GM19324 (cell line): Measurements from ENCODE around the gene PIEZO2.
"Not testable (repeated sequence)": the region's sequence is repeated elsewhere in the genome, so short reads cannot be mapped to it uniquely, and the experiment has no call there.

Experiments
- ATAC-seq: cut with Tn5 transposase; IDR thresholded peaks from one replicate; pipeline ENCODE4 v1.9.1; 2021; ENCODE audit warnings: mild to moderate bottlenecking, moderate library complexity; ENCODE audit not compliant: unreplicated experiment, low FRiP score

Gene PIEZO2

DNA sequence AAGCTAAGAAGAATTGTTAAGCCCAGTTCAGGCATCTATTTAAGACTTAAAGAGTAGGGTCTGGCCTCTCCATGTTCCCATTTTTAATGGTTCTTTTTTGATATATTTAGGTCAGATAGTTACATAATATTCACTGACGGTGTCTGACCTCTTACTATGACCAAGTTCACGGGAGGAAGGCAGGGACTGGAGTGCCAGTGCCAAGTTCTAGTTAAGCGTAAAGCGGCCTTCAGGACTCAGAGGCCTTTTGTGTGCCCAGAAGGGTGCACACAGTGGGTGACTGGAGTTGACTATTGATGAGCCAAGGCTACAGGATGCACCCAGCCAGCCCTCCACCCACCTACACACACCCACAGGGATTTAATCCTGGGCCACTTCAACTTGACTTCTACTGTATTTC, 290.9 kb downstream of the PIEZO2 start:
- no peak for ATAC-seq

DNA sequence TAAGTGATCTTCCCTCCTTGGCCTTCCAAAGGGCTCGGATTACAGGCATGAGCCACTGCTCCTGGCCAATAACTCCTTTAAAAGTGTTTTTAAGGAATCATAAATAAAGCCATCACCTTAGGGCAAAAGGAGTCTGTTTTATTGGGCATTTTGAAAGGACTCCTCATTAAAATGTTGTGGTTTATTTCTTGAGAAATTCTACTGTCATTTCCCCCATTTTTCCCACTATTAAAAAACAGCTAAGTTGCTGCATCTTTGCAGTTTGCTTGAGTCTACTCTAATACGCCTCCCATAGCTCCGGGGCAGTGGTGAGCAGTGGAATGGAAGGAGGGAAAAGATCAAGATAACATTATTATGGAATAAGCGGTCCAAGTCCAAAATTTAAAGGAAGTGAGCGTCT, 293.2 kb downstream of the PIEZO2 start:
- ATAC-seq, result no peak

DNA sequence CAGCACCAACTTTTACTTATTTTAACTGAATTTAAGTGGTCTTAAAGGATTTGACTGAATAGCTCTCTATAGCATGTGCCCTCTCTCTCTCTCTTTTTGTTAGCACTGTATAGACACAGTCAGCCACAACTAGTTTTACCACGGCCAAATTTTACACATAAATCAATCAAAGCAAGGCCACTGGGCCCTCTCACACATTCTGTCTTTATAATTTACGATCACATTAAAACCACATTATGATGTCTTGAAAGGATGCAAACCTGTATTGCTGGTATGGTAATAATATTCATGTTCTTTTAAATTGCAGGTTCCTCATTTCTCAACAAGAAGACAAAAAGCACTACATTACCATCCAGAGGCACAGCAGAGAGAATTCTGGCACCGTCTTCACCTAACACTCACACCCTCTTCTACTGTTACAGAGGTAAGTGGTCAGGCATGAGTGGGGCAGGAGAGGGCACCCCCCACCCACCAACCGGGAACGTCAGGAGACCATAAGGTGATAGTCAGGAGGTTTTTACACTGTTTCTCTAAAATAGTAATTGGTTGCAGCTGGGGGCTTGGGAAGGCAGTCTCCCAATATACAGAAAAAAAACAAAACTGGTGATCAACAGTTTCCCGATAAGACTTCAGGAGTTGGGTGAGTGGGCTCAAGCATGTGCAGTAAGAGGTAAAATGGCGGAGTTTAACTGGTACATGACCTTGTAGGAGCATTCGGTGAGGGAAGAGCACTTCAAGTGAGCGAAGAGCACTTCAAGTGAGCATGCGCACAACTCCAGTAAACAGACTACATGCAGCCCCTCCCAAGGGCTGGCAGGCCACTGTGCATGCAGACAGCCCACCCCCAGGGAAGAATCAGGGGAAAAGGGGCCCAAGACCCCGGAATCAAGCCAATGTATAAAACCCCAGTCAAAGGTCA, 296.7 kb downstream of the PIEZO2 start:
- ATAC-seq, result no peak

DNA sequence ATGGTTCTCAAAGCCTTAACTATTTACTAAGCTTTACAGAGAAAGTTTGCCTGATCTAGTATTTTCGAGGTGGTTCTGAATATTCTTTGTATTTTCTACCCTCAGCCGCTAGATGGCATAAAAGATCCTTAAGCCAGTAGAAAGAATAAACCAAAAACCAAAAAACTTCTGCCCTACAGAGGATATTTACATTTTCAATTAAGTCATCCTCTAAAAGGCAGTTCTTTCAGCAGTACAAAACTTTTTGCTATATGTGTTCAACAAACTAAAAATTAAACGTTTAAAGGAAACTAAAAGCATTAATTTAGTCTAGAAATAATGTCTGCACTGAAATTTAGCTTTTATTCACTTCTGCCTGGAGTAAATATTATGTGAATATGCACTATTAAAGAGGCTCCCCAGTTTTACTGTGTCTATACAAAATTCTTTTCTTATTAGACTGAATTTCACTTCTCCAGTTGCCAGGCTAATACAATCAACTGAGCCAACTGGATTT, 297.5 kb downstream of the PIEZO2 start:
- ATAC-seq, result no peak

DNA sequence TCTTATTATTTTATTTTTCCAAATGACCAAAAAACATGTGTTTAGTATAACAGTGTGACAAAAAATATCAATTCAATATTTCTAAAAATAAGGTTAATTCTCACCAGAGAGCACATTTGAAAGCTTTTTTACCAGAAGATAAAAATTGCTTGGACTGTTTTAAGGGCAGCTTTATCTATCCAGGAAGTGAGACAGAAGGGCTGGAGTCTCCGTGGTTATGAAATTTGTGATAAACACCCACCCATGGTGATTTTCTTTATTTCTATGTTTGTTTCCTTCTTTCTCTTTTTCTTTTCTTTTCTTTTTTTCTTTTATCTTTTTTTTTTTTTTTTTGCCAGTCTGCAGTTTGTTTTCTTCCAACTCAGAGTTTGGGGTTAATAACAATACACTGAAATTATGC, 298.5 kb downstream of the PIEZO2 start:
- ATAC-seq, result no peak

DNA sequence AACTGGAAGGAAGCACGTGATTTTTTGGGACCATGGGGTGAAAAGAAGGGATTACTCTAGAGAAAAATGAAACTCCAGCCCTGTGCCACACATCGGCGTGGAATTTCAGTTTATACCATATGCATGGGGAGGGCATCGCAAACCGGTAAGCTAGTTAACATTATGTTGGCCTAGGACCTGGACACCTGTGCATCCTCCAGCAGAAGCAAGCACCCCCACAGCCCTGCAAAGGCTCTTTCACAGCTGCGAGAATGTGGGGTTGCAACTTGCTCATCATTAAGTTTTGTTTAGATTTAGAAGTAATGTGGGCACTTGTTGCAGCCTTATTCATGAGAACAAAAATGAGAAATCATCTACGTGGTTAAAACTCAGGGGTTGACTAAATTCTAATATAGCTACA, 299.2 kb downstream of the PIEZO2 start:
- no peak for ATAC-seq

DNA sequence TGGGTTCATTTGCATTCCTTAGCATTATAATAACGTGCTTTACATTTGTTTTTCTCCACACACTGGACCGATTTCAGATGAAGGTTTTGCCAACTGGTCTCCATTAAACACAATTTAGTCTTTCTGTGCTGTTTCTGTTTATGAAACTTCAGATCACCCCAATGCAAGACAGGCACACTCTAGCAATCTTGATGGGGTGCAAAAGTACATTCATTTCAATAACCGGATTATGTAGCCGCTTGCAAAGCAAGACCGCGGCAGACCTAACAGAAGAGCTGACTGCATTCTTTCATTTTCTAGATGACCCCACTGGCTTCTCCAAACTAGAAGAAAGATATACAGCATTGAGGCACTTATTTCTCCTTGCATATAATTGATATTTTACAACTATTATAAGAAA, 301.5 kb downstream of the PIEZO2 start:
- ATAC-seq, result no peak

DNA sequence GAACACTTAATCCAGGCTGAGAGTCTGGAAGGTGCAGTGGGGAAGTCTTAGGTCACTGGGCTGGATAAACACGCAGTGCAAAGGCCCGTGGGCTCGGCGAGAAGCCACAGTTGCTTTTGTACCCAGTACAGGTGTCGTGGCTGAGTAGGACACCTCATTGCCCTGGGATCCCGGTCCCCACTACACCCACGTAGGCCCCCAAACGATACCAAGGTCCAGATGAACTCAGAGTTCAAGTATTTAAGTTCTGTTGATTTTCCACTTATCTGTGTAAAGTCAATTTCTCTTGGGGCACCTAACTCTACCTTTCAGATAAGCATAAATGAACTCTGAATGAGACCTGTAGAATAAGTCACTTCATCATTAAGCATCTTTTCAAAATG, 302.0 kb downstream of the PIEZO2 start:
- ATAC-seq, result no peak

DNA sequence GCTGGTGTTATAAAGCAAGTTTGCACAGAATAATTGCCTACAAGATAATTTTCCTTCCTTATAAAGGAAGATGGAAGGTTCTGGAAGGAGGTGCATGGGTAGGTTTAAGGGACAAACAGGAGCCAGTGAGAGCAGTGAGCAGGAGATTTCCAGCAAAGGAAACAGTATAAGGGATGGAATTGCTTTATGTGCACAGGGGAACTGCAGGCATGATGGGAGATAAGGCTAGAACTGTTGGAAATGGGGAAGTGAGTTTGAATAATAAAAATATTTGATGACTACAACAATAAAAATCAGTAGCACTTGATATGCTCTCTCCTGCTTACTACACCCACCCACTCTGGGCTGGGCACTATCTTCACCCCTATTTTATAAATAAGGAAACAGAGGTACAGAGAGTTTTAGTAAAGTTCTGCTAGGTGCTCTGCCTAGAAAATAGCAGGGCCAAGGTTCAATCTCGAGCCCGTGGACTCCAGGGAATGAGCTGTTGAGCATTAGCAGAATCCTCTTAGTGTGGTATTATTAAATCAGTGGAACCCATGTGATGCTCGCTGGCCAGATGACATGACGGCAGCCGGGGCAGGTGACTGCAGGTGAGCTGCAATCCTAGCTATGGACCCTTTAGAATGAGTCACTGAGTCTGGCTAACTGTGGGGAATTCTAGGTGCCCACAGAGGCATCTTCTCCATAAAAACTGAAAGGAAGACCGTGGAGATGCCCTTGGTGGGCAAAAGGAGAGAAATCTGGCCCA, 302.5 kb downstream of the PIEZO2 start:
- no peak for ATAC-seq

DNA sequence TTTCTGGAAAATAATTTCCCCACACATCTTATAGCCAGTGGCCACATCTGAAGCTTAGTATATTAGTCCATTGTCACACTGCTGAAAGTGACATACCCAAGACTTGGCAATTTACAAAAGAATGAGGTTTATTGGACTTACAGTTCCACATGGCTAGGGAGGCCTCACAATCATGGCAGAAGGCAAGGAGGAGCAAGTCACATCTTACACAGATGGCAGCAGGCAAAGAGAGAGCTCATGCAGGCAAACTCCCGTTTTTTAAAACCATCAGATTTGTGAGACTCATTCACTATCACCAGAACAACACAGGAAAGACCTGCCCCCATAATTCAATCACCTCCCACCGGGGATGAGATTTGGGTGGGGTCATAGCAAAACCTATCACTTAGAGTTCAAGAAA, 303.3 kb downstream of the PIEZO2 start:
- not testable (repeated sequence) for ATAC-seq

DNA sequence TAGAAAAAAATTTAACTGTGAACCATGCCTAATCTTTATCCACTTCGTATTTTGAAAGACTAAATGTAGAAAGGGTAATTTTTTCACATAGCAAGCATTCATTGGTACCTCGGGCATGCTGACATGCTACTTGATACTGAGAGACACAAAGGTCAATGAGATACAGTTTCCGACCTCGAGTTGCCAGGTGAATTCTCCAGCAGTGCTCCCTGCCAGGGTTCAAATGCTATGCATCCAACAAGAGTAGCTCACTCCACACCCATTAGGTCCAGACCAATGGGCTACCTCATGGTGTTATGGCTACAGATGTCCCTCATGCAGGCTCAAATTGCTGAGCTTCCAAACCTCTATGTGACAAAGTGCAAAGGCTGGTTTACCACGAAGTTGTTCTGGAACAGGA, 305.8 kb downstream of the PIEZO2 start:
- ATAC-seq, result no peak

DNA sequence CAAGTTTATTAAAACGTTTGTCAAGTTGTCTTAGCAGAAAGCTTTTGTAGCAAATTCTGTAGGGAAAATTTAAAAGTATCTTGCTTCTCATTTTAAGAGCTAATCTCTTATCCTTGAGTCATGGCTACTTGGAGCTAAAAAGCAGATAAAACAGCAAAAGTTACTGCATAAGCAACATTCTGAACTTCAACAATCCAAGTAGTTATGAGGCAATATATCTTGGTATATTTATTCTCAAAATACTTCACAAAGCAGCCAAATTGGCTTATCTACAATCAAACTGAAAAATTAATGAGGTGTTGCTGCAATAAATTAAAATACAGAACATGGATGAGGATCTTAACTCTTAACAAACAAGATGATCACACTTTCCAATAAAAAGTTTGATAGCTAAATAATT, 306.5 kb downstream of the PIEZO2 start:
- ATAC-seq, result no peak

DNA sequence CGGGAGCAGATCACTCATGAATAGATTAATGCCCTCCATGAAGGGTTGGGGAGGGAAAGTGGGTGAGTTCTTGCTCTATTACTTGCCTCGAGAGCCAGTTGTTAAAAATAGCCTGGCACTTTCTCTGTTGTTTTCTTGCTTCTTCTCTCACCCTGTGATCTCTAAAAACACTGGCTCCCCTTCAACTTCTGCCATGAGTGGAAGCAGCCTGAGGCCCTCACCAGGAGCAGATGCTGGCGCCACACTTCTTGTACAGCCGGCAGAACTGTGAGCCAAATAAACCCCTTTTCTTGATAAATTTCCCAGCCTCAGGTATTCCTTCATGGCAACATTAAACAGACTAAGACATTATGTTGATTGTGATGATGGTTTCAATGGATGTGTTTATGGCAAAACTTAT, 307.0 kb downstream of the PIEZO2 start:
- no peak for ATAC-seq

DNA sequence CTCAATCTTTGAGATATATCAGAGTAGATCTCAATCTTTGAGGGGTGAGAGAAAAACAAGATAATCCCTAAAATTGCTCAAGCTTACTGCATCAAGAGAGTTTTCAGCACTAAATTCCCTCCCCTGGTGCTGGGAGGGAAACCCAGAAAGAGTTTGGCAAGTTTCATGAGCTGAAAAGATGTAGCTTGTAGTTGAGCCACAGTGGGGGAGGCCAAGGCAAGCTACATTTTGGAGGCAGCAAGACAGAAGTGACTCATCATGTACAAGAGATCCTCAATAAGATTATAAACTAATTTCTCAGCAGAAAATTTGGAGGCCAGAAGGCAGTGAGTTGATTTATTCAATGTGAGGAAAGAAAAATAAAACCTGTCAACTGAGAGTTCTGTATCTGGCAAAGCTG, 308.2 kb downstream of the PIEZO2 start:
- no peak for ATAC-seq

DNA sequence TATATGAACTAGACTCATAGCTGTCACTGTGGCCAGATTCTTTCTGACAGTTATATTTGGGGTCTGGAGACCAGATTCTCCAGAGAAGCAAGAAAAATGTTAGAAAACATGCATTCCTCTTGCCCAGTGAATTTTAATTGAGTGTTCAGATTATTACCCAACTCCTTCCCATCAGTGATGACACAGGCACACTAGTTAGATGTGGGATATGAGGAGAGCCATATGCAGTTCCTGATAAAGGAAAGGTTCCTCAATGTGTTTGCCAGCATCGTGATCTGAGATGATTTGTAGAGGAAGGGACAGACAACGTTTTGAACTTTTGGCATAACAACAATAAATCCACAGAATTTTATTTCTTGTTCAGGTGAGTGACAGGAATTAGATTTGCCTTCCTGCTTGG, 308.6 kb downstream of the PIEZO2 start:
- no peak for ATAC-seq

DNA sequence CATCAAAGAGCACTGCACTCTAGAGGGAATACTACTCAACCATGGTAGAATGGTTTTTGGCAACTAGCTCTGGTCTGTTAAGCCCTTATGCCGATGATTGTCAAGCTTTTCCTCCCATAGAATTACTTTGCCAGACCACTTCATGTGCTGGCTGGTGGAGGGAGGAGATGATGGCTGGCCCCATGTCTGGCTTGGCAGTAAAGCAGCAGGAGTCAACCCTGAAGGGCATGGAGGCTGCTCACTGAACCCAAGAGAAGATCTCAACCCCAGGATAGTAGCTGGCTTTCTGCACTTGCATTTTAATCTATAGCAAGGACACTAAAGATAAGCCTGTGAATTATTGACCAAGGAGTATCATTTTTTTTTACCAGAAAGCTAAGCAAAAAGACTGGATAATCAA, 309.9 kb downstream of the PIEZO2 start:
- ATAC-seq, result no peak

DNA sequence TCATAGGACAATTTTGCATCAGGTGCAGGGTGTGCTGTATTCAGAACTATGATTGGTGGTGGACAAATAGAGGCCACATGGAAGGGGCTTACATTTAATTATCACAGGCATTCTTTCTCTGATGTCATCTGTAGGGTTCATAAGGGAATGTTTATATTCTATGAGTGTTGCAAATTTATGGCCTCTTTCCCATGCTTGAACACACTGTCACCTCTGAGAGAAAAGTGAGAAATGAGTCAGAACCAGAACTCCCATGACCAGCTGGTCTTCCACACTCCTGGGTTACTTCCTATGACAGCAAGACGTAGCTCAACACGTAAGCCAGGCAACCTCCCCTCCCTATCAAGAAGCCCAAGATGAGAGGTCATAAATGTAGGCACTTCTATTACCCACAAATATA, 310.8 kb downstream of the PIEZO2 start:
- ATAC-seq, result no peak

DNA sequence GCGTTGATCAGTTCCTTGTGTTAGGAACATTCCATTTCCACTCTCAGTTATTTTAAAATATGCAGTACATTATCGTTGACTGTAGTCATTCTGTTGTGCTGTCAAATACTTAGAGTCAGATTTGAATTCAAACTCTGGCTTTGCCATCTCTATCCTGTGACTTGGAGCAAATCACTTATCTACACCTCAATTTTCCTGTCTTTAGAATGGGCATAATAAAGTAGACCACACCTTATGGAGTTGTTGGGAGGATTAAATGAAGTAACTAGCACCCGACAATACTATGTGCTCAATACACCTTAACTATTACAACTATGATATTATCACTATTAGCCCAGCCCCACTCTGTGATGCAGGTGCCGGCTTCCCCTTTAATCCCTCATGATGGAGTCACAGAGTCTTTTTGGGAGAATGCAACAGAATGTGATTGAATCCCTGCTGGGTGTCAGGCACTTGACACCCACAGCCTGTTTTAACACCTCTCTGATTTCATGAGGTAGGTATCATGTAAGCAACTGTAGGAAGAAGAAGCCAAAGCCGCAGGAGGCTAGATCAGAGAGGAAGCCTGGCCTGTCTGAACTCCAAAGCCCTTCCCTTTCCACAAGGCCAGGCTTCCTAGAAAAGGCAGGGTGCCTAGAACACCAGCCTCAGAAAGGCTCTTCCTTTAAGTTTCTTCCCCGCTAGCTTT, 315.1 kb downstream of the PIEZO2 start:
- no peak for ATAC-seq

DNA sequence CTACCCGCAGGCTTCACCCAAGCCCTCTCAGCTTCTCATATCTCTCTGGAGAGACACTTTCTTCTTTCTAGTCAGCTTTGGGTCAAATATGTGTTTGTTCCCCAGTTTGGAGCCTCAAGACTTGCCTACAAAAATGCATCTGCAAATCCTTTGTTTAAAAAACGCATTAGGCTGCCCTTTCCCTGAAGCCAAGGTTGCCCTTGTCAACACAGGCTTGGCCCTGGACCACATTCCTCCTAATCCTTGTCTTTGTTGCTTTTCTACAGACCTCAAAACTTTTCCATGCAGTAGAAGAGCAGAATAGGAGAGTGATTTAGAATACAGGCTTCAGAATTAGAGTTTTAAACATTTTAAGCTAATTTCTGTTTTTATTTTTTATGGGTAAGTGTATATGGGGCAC, 315.7 kb downstream of the PIEZO2 start:
- no peak for ATAC-seq

DNA sequence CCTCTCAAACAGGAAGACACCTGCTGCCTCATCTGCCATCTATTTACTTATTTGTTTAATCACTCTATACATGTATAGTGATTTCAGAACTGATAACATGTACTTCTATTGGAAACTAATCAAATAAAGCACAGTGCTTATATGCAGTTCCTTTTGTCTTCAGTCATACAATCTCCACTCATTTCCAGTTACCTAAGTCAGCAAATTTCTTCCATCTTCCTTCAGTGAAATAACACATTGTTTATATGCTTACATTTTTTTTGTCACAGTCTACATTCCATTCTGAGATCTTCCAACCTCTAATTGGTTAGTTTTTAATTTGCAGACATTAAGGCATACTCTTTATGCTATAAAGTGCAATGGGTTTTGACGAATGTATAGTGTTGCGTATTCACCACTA, 323.0 kb downstream of the PIEZO2 start:
- ATAC-seq, result no peak

DNA sequence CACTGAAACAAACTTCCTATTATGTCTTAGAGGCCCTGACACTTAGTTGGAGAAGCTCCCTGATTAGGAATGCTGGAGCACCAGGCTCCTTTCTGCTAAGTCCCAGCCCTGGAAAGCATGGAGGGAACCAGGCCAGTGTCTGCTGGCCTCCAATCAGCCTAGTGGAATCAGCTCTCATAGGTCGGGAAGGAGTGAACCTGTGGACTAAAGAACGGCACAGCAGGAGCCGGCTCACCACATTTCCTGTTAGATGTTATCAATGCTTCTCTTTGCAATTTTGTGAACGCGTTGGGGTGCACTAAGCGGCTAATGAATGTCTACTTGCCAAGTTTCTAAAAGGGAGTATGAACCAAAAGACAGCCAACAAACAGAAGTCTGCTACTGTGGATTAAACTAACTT, 326.9 kb downstream of the PIEZO2 start:
- no peak for ATAC-seq
